ENCODE results near the gene RALGAPA2. TPM values are rescaled to one million over a fixed set of nuclear protein-coding genes. Genes with fewer than 3 reads are reported as not detected.

The RALGAPA2 gene
- total RNA-seq, 2 donors from 2014 or later, result 27.8 to 28.5 TPM

GRCh38 chr20:20628314-20628713, 84.1 kb downstream of the RALGAPA2 start:
- TF ChIP-seq CTCF (IDR thresholded peaks at IDR 0.05), result no peak
- no peaks in the 10 kb centered on the region for H3K4me1 ChIP-seq
- no peak overlapping the region for H3K4me3 ChIP-seq
- peaks cover 36% of the 10 kb centered on the region for H3K36me3 ChIP-seq
- no peak for DNase-seq (ENCODE audit: low spot score)
- no peaks in the 10 kb centered on the region for H3K9me3 ChIP-seq
- H3K27ac ChIP-seq, result no peak overlapping the region
- no peaks in the 10 kb centered on the region for H3K27me3 ChIP-seq

GRCh38 chr20:20627471-20627870, 85.0 kb downstream of the RALGAPA2 start:
- TF ChIP-seq CTCF (IDR thresholded peaks at IDR 0.05), result no peak
- H3K27ac ChIP-seq, result no peak overlapping the region
- H3K4me3 ChIP-seq, result no peak overlapping the region
- peaks cover 36% of the 10 kb centered on the region for H3K36me3 ChIP-seq
- H3K27me3 ChIP-seq, result no peaks in the 10 kb centered on the region
- no peak for DNase-seq (ENCODE audit: low spot score)
- H3K9me3 ChIP-seq, result no peaks in the 10 kb centered on the region
- H3K4me1 ChIP-seq, result no peaks in the 10 kb centered on the region

- DNase-seq (ENCODE audit: low spot score), result no peak
- Histone ChIP-seq H3K4me3 (no peak overlapping the region), H3K36me3 (peaks cover 40% of the 10 kb centered on the region), H3K9me3 (no peaks in the 10 kb centered on the region), H3K27ac (no peak overlapping the region), H3K27me3 (no peaks in the 10 kb centered on the region), H3K4me1 (no peaks in the 10 kb centered on the region)
- no peak for TF ChIP-seq CTCF (IDR thresholded peaks at IDR 0.05)
Observed at GRCh38 chr20:20624914-20625313, 87.5 kb downstream of the RALGAPA2 start.

- no peak overlapping the region for H3K27ac ChIP-seq
- no peak for TF ChIP-seq CTCF (IDR thresholded peaks at IDR 0.05)
- H3K9me3 ChIP-seq, result no peaks in the 10 kb centered on the region
- DNase-seq (ENCODE audit: low spot score), result no peak
- no peaks in the 10 kb centered on the region for H3K4me1 ChIP-seq
- no peak overlapping the region for H3K4me3 ChIP-seq
- H3K36me3 ChIP-seq, result peaks cover 22% of the 10 kb centered on the region
- H3K27me3 ChIP-seq, result no peaks in the 10 kb centered on the region
Observed at GRCh38 chr20:20621195-20621594, 91.2 kb downstream of the RALGAPA2 start.

GRCh38 chr20:20614391-20614790, 98.1 kb downstream of the RALGAPA2 start:
- TF ChIP-seq CTCF (IDR thresholded peaks at IDR 0.05), result no peak
- no peak overlapping the region for H3K4me3 ChIP-seq
- no peak overlapping the region for H3K27ac ChIP-seq
- H3K27me3 ChIP-seq, result no peaks in the 10 kb centered on the region
- peaks cover 17% of the 10 kb centered on the region for H3K36me3 ChIP-seq
- no peaks in the 10 kb centered on the region for H3K4me1 ChIP-seq
- no peaks in the 10 kb centered on the region for H3K9me3 ChIP-seq
- DNase-seq (ENCODE audit: low spot score), result no peak

- Histone ChIP-seq H3K4me1 (no peaks in the 10 kb centered on the region), H3K27me3 (no peaks in the 10 kb centered on the region), H3K9me3 (no peaks in the 10 kb centered on the region), H3K27ac (no peak overlapping the region), H3K4me3 (no peak overlapping the region), H3K36me3 (peaks cover 10% of the 10 kb centered on the region)
- DNase-seq (ENCODE audit: low spot score), result no peak
- TF ChIP-seq CTCF (IDR thresholded peaks at IDR 0.05), result no peak
Observed at GRCh38 chr20:20612251-20612650, 100.2 kb downstream of the RALGAPA2 start.

Data from right atrium auricular region (tissue), 2 donors.